ENCODE results near the gene FGF3.

The FGF3 gene

DNA sequence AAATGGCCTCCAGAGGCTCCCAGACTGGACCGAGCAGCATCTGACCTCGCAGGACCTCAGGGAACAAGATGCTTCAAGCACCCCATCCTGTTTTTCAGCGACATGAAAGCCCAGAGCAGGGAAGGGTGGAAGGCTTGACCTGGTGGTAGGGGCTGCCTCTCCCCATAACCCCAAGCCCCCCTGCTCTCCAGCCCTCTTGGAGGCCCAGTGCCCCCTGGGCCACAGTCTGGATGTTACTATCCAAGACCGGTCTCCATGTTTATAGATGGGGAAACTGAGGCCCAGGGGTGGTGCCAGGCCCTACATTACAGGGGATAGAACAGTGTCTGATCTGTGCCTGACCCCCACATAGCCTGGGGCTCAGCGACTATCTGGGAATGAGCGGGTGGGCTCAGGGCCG lies 7.0 kb downstream of the FGF3 start:
- Histone ChIP-seq H3K27ac (ENCODE audit: low read length) (no peak overlapping the region), H3K27me3 (ENCODE audit: insufficient read depth, low read length) (peaks cover 68% of the 10 kb centered on the region), H3K4me3 (ENCODE audit: low read length) (no peak overlapping the region), H3K9ac (ENCODE audit: low read depth, low read length) (no peak overlapping the region), H3K9me3 (ENCODE audit: insufficient read depth, low read depth, low read length) (no peaks in the 10 kb centered on the region), H3K4me1 (ENCODE audit: insufficient read depth, low read length) (no peaks in the 10 kb centered on the region; the same call in 1 of the 2 replicates), H3K36me3 (ENCODE audit: insufficient read depth, low read depth, low read length) (no peaks in the 10 kb centered on the region)

DNA sequence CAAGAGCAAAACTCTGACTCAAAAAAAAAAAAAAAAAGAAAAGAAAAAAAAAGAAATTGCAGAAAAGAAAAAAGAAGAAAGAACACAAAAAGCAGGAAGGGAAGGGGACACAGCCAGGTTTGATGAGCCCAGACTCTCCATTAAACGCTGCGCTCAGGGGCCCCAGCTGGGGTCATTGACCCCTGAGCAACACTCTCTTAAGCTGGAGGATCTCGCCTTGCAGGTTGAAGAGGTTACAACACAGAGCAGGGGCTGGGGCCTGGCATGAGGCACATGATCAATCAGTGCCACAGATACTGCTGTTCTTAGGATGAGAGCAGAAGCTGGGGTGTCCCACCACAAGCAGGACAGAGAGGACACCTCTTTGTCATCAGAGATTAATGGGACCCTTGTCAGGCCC lies 7.8 kb downstream of the FGF3 start:
- Histone ChIP-seq H3K27ac (ENCODE audit: low read length) (no peak overlapping the region), H3K4me3 (ENCODE audit: low read length) (no peak overlapping the region), H3K9me3 (ENCODE audit: insufficient read depth, low read depth, low read length) (no peaks in the 10 kb centered on the region), H3K9ac (ENCODE audit: low read depth, low read length) (no peak overlapping the region), H3K36me3 (ENCODE audit: insufficient read depth, low read depth, low read length) (no peaks in the 10 kb centered on the region), H3K27me3 (ENCODE audit: insufficient read depth, low read length) (peaks cover 60% of the 10 kb centered on the region), H3K4me1 (ENCODE audit: insufficient read depth, low read length) (no peaks in the 10 kb centered on the region)

DNA sequence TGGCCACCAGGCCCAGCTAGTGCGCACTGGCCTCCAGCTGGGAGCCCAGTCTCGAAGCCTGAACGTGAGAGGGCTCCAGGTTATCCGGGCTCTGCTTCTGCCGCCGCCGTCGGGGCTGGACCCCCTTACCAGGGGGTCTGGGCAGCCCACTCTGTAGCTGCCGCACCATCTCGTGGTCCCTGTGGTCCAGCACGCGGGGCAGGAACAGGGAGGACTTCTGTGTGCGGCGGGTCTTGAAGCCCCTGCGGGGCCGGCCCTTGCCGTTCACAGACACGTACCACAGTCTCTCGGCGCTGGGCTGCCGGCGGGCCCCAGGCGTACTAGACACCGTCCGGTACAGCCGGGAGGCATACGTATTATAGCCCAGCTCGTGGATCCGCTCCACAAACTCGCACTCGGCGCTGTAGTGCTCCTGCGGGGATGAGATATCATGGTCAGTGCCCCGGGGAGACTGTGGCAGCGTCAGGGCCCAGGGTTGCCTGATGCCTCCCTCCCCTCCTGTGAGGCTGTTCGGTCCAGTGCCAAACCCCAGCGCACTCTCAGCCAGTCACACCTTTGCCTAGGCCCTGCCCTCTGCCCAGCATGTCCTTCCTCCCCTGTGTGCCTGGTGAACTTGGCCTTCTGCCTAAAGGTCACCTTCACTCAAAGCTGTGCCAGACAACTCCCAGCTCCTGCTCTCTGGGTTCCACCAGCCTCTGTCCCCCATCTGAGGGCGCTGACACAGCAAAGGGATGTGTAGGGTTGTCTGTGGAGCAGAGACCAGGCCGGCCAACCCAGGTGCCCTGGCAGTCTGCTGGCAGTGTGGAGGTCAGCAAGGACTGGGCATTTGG lies 8.7 kb downstream of the FGF3 start:
- peaks cover 51% of the 10 kb centered on the region for H3K27me3 ChIP-seq (ENCODE audit: insufficient read depth, low read length)
- no peak overlapping the region for H3K27ac ChIP-seq (ENCODE audit: low read length)
- no peak overlapping the region for H3K4me3 ChIP-seq (ENCODE audit: low read length)
- H3K4me1 ChIP-seq (ENCODE audit: insufficient read depth, low read length) = no peaks in the 10 kb centered on the region
- no peak overlapping the region for H3K9ac ChIP-seq (ENCODE audit: low read depth, low read length)
- H3K9me3 ChIP-seq (ENCODE audit: insufficient read depth, low read depth, low read length) = no peaks in the 10 kb centered on the region
- no peaks in the 10 kb centered on the region for H3K36me3 ChIP-seq (ENCODE audit: insufficient read depth, low read depth, low read length)

DNA sequence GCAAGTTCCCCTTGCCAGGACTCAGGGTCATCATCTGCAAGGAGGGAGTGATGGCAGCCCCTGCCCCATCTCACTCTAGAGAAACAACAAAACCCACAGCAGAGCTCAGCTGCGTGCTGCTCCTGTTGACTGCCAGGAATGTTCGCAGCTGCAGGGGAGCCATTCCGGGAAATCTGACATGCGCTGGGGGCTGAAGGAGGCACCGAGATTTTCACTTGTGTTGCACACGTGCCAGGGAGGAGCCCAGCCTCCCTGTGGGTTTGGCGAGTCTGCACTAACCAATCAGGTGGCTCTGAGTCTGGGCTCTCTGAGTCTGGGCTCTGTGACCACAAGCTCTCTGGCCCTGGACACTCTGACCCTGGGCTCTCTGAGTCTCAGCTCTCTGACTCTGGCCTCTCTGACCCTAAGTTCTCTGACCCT lies 10.5 kb downstream of the FGF3 start:
- H3K27me3 ChIP-seq (ENCODE audit: insufficient read depth, low read length) = peaks cover 33% of the 10 kb centered on the region
- H3K9ac ChIP-seq (ENCODE audit: low read depth, low read length) = no peak overlapping the region
- H3K4me3 ChIP-seq (ENCODE audit: low read length) = no peak overlapping the region
- no peaks in the 10 kb centered on the region for H3K36me3 ChIP-seq (ENCODE audit: insufficient read depth, low read depth, low read length)
- no peak overlapping the region for H3K27ac ChIP-seq (ENCODE audit: low read length)
- H3K4me1 ChIP-seq (ENCODE audit: insufficient read depth, low read length) = no peaks in the 10 kb centered on the region
- H3K9me3 ChIP-seq (ENCODE audit: insufficient read depth, low read depth, low read length) = no peaks in the 10 kb centered on the region

DNA sequence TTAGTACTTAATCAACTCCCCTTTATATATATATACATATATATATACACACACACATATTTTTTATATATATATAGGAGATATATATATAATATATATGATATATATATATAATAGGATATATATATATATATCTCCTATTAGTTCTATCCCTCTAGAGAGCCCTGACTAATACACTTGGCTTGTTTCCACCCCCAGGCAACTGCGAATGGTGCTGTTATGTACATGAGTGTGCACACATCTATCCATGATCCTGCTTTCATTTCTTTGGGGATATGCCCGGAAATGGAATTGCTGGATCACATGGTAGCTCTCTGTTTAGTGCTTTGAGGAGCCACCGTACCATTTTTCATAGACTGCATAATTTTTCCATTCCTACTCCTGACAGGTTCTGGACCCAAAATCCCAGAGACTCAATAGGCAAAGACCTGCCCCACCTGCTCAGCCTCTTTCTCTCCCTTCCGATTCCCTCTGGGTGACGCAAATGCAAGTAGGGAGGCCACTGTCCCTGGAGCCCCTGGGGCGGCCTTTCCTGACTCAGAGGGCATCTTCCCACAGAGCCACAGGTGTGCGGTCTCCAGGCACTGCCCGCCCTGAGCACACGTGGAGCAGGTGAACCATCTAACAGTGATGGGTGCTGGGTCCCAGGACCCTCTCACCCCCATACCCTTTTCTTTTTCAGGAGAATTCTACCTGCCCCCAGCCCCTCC lies 12.0 kb downstream of the FGF3 start:
- H3K9me3 ChIP-seq (ENCODE audit: insufficient read depth, low read depth, low read length) = no peaks in the 10 kb centered on the region
- H3K36me3 ChIP-seq (ENCODE audit: insufficient read depth, low read depth, low read length) = no peaks in the 10 kb centered on the region
- H3K4me1 ChIP-seq (ENCODE audit: insufficient read depth, low read length) = no peaks in the 10 kb centered on the region
- H3K27ac ChIP-seq (ENCODE audit: low read length) = no peak overlapping the region
- no peak overlapping the region for H3K4me3 ChIP-seq (ENCODE audit: low read length)
- H3K27me3 ChIP-seq (ENCODE audit: insufficient read depth, low read length) = peaks cover 26% of the 10 kb centered on the region
- no peak overlapping the region for H3K9ac ChIP-seq (ENCODE audit: low read depth, low read length)

DNA sequence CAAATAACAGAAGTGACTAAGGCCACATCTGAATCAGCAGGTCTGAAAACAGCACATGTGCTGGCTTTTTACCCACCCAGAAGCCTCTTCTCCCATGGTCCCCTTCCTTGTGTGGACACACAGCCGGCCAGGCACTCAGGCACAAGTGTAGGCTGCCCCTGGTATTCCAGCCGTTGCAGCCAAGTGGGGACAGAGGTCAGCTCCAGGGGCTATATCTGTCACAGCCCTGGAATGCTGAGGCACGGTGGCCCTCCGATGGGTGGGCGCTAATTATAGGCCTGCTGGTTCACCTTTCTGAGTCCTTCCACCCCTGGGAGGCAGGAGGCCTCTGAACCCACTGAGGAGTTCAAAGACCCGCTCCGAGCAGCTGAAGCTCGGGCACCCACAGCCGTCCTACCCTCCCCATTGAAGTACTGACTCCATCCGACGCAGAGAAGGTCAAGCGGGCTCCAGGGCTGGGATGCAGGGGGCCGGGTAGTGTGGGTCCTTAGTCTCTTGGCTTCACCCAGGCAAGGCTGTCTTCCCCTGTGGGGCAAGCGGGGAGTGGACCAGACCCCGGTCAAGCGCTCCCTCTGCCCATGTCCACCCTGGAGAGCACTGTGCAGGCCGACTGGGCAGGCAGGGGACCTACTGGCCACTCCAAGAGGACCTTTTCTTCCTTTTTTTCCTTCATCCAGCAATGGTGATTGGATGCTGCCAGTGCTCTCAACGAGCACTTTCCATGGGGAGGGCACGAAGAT lies 14.3 kb downstream of the FGF3 start:
- H3K36me3 ChIP-seq (ENCODE audit: insufficient read depth, low read depth, low read length) = no peaks in the 10 kb centered on the region
- H3K27me3 ChIP-seq (ENCODE audit: insufficient read depth, low read length) = peaks cover 20% of the 10 kb centered on the region
- H3K9me3 ChIP-seq (ENCODE audit: insufficient read depth, low read depth, low read length) = no peaks in the 10 kb centered on the region
- H3K9ac ChIP-seq (ENCODE audit: low read depth, low read length) = no peak overlapping the region
- no peak overlapping the region for H3K27ac ChIP-seq (ENCODE audit: low read length)
- no peak overlapping the region for H3K4me3 ChIP-seq (ENCODE audit: low read length)
- H3K4me1 ChIP-seq (ENCODE audit: insufficient read depth, low read length) = no peaks in the 10 kb centered on the region

DNA sequence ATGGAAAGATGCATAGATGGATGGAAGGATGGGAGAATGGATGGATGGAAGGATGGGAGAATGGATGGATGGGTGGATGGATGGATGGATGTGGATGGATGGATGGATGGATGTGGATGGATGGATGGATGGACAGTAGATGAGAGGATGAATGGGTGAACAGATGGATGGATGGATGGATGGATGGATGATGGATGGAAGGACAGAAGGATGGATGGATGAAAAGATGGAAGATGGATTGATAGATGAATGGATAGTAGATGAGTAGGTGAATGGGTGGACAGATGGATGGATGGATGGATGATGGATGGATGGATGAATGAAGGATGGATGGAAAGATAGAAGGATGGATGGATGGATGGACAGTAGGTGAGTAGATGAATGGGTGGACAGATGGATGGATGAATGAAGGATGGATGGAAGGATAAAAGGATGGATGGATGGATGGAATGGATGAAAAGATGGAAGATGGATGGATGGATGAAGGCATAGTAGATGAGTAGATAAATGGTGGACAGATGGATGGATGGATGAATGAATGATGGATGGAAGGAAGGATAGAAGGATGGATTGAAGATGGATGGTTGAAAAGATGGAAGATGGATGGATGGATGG lies 15.5 kb downstream of the FGF3 start:
- H3K9me3 ChIP-seq (ENCODE audit: insufficient read depth, low read depth, low read length) = no peaks in the 10 kb centered on the region
- H3K36me3 ChIP-seq (ENCODE audit: insufficient read depth, low read depth, low read length) = no peaks in the 10 kb centered on the region
- no peaks in the 10 kb centered on the region for H3K4me1 ChIP-seq (ENCODE audit: insufficient read depth, low read length)
- no peak overlapping the region for H3K9ac ChIP-seq (ENCODE audit: low read depth, low read length)
- H3K27ac ChIP-seq (ENCODE audit: low read length) = no peak overlapping the region
- H3K27me3 ChIP-seq (ENCODE audit: insufficient read depth, low read length) = peaks cover 10% of the 10 kb centered on the region
- no peak overlapping the region for H3K4me3 ChIP-seq (ENCODE audit: low read length)

DNA sequence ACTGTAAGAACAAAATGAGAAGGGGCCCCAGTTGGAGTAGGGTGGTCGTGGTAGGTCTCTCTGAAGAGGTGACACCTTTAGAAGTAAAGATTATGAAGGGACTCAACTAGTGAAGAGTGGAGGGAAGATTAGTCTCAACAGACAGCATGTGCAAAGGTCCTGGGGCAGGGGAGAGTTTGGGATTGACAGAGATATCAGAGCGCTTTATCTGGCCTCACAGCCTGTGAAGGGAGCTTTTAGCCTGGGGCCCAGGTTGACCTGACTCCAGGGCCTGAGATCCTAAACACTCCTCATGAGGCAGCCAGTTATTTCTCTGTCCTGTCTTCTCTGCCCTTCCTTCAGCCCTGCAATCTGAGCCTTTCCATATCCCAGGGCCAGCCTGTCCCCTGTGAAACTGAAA lies 16.2 kb downstream of the FGF3 start:
- Histone ChIP-seq H3K27me3 (ENCODE audit: insufficient read depth, low read length) (peaks cover 3% of the 10 kb centered on the region), H3K9me3 (ENCODE audit: insufficient read depth, low read depth, low read length) (no peaks in the 10 kb centered on the region), H3K27ac (ENCODE audit: low read length) (no peak overlapping the region), H3K36me3 (ENCODE audit: insufficient read depth, low read depth, low read length) (no peaks in the 10 kb centered on the region), H3K4me3 (ENCODE audit: low read length) (no peak overlapping the region), H3K9ac (ENCODE audit: low read depth, low read length) (no peak overlapping the region), H3K4me1 (ENCODE audit: insufficient read depth, low read length) (no peaks in the 10 kb centered on the region)

DNA sequence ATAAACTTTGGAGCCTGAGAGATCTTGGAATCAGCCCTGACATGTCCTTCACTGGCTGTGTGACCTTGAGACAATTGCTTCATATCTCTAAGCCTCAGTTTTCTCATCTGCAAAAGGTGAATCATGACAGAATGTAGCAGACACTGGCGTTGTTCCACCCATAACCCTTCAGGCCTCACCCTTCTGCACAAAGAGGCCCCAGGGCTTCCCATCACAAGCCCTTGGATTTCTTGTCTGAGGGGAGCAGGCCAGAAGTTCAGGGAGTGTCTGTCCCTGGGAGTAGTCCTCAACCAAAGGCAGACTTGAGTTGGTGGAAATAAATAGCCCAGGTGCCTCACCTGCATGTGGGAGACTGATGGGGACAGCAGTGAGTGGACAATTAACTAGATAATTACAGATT lies 16.6 kb downstream of the FGF3 start:
- Histone ChIP-seq H3K27ac (ENCODE audit: low read length) (no peak overlapping the region), H3K4me1 (ENCODE audit: insufficient read depth, low read length) (no peaks in the 10 kb centered on the region), H3K9me3 (ENCODE audit: insufficient read depth, low read depth, low read length) (no peaks in the 10 kb centered on the region), H3K36me3 (ENCODE audit: insufficient read depth, low read depth, low read length) (no peaks in the 10 kb centered on the region), H3K9ac (ENCODE audit: low read depth, low read length) (no peak overlapping the region), H3K4me3 (ENCODE audit: low read length) (no peak overlapping the region), H3K27me3 (ENCODE audit: insufficient read depth, low read length) (no peaks in the 10 kb centered on the region)

DNA sequence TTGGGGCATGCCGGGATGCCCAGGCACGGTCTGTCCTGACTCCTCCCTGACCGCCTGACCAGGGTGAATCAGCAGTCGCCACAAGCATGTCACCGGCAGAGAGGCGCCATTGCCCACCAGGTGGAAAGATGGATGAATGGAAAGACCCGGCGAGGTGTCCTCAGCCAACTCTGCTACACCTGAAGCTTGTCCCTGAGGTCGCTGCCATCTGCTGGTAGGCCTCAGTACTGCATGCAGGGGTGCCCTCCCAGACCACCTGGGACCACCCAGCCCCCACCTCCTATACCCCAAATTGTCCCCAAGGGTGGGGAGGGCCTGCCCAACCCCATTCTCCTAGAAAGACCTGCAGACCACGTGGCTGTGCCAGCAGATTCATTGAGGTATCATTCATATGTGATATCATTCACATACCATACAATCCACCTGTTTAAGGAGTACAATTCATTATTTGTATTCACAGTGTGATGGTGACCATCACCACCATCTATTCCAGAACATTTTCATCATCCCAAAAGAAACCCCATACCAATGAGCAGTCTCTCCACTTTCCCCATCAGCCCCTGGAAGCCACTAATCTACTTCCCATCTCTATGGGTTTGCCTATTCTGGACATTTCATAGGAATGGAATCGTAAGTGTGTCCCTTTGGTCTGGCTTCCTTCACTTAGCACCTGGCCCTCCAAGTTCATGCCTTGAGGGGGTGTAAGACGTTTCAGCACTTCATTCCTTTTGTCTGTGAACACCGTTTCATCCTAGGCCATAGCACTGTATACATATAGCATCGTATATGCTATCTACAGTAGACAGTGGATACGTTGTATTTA lies 17.5 kb downstream of the FGF3 start:
- H3K27ac ChIP-seq (ENCODE audit: low read length) = no peak overlapping the region
- H3K4me1 ChIP-seq (ENCODE audit: insufficient read depth, low read length) = no peaks in the 10 kb centered on the region
- no peaks in the 10 kb centered on the region for H3K27me3 ChIP-seq (ENCODE audit: insufficient read depth, low read length)
- no peak overlapping the region for H3K9ac ChIP-seq (ENCODE audit: low read depth, low read length)
- no peaks in the 10 kb centered on the region for H3K36me3 ChIP-seq (ENCODE audit: insufficient read depth, low read depth, low read length)
- H3K9me3 ChIP-seq (ENCODE audit: insufficient read depth, low read depth, low read length) = no peaks in the 10 kb centered on the region
- H3K4me3 ChIP-seq (ENCODE audit: low read length) = no peak overlapping the region

DNA sequence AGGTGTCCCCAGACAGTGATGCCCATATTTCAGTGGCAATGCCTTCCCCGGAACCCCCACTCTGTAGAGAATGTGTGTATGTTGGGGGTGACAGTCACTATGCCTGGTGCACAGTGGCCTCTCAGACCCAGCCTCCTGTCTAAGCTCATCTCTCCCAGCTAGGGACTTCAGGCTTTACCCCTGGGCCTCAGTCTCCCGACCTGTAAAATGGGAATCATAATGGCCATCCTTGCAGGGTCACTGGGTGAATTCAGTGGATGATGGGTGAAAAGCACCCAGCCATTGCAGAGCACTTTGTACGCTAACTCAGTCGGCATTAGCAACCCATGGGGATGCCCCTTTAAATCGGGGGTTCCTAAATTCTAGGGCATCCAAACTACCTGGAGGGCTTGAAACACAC lies 18.9 kb downstream of the FGF3 start:
- Histone ChIP-seq H3K27ac (ENCODE audit: low read length) (no peak overlapping the region), H3K9me3 (ENCODE audit: insufficient read depth, low read depth, low read length) (no peaks in the 10 kb centered on the region), H3K4me1 (ENCODE audit: insufficient read depth, low read length) (no peaks in the 10 kb centered on the region), H3K9ac (ENCODE audit: low read depth, low read length) (no peak overlapping the region), H3K4me3 (ENCODE audit: low read length) (no peak overlapping the region), H3K27me3 (ENCODE audit: insufficient read depth, low read length) (no peaks in the 10 kb centered on the region), H3K36me3 (ENCODE audit: insufficient read depth, low read depth, low read length) (no peaks in the 10 kb centered on the region)
